ENCODE results near the gene CEP85L. TPM values are rescaled to one million over a fixed set of nuclear protein-coding genes. Genes with fewer than 3 reads are reported as not detected.

Gene CEP85L
- total RNA-seq, 1 donor from 2014 or later: 10.5 TPM

- ATAC-seq (no peak), DNase-seq (no peak)
- Histone ChIP-seq H3K27me3 (no peaks in the 10 kb centered on the region), H3K4me3 (no peak overlapping the region), H3K4me1 (no peaks in the 10 kb centered on the region), H3K27ac (no peak overlapping the region), H3K9me3 (no peaks in the 10 kb centered on the region), H3K36me3 (no peaks in the 10 kb centered on the region)
- intact Hi-C loops (cut with DNase I): no loop called here
- TF ChIP-seq CTCF (IDR thresholded peaks at IDR 0.05): no peak
These were observed 128.2 kb downstream of the CEP85L start for GRCh38 chr6:118523216-118523615.

DNA sequence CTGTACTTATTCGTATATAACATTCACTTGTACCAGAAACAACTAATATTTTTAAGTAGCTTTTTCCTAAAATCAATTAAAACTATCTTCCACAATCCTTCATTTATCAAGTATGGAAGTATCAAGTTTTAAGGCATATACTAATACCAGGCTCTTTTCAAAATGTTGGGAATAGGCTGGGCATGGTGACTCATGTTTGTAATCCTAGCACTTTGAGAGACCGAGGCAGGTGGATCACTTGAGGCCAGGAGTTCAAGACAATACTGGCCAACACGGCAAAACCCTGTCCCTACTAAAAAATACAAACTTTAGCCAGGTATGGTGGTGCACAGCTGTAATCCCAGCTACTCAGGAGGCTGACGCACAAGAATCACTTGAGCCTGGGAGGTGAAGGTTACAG, 129.0 kb downstream of the CEP85L start:
- H3K27ac ChIP-seq: no peak overlapping the region
- no peaks in the 10 kb centered on the region for H3K36me3 ChIP-seq
- H3K9me3 ChIP-seq: no peaks in the 10 kb centered on the region
- no peak for ATAC-seq
- H3K27me3 ChIP-seq: no peaks in the 10 kb centered on the region
- no peak overlapping the region for H3K4me3 ChIP-seq
- no peak for DNase-seq
- TF ChIP-seq CTCF (IDR thresholded peaks at IDR 0.05): no peak
- H3K4me1 ChIP-seq: no peaks in the 10 kb centered on the region
- intact Hi-C loops (cut with DNase I): no loop called here

DNA sequence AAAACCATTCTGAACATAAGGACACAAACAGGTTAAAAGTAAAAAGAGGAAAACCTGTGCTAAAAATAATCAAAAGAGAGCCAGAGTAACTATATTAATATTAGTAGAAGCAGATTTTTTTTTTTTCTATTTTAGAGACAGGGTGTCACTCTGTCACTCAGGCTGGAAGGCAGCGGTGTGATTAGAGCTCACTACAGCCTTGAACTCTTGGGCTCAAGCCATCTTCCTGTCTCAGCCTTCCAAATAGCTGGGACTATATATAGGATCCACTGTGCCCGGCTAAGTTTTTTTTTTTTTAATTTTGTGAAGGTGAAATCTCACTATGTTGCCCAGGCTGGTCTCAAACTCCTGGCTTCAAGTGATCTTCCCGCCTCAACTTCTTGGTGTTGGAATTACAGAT, 136.7 kb downstream of the CEP85L start:
- no peaks in the 10 kb centered on the region for H3K4me1 ChIP-seq
- no peaks in the 10 kb centered on the region for H3K36me3 ChIP-seq
- TF ChIP-seq CTCF (IDR thresholded peaks at IDR 0.05): no peak
- no peaks in the 10 kb centered on the region for H3K27me3 ChIP-seq
- H3K9me3 ChIP-seq: no peaks in the 10 kb centered on the region
- DNase-seq (no peak), ATAC-seq (no peak)
- intact Hi-C loops (cut with DNase I): no loop called here
- H3K27ac ChIP-seq: no peak overlapping the region
- no peak overlapping the region for H3K4me3 ChIP-seq

DNA sequence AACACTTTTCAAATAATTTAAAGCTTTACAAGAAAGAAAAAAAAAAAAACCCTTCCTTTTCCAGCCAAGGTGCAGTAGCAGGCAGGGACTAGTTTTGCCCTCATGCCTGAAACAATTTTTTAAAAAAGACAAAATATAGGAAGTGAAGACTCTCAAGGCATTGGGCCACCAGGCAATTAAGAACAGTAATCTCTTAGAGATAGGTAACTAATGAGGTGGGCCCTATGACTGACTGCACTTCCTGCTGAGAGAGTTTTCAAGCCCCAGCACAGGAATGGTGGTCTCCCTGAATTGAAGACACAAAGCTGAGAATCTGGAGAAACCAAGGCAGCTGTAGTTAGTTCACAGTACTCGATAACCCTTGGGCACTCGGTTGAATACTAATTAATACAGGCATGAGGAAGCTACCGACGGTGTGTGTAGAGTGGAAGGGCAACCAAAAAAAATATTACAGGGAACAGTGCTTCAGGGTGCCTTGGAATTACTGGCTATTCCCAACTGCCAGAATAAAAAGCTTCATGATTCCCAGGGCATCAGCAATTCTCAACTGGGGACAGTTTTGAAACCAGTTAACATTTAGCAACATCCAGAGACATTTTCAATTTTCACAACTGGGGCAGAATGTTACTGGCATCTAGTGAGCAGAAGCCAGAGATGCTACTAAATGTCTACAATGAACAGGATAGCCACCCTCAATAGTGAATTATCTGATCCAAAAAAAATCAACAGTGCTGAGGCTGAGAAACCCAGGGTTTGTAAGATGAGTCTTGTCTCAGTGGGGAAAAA, 139.3 kb downstream of the CEP85L start:
- ATAC-seq (no peak), DNase-seq (no peak)
- Histone ChIP-seq H3K4me3 (no peak overlapping the region), H3K9me3 (no peaks in the 10 kb centered on the region), H3K27me3 (no peaks in the 10 kb centered on the region), H3K27ac (no peak overlapping the region), H3K36me3 (no peaks in the 10 kb centered on the region), H3K4me1 (no peaks in the 10 kb centered on the region)
- intact Hi-C loops (cut with DNase I): no loop called here
- no peak for TF ChIP-seq CTCF (IDR thresholded peaks at IDR 0.05)

DNA sequence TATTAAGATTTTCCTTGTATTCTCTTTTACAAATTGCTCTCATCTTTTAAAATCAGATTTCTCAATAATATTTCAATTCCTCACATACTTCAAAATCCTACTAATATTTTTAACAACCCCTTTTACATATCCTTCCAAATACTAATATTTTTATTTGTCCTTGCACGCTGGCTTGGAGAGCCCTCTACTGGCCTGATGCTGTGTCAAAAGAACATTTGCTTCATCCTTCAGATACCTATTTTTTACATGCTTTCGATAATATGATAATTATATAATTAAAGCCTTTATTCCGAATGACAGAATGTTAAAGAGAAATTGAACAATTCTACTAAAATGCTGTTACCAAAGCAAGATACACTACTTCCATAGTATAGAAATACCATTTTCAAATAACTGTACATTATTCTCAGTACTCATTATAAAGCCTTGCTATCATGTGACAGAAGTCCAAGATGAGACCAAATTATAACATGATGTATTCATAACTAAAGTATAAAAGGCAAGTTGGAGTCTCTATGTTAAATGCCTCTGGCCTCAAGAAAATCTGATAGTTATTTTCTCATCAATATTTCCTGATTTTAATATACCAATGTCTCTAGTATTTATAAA, 142.3 kb downstream of the CEP85L start:
- Histone ChIP-seq H3K4me3 (no peak overlapping the region), H3K27me3 (no peaks in the 10 kb centered on the region), H3K9me3 (no peaks in the 10 kb centered on the region), H3K4me1 (no peaks in the 10 kb centered on the region), H3K36me3 (no peaks in the 10 kb centered on the region), H3K27ac (no peak overlapping the region)
- peak; percentile 63 for TF ChIP-seq CTCF (IDR thresholded peaks at IDR 0.05)
- intact Hi-C loops (cut with DNase I): no loop called here
- ATAC-seq (no peak), DNase-seq (no peak)

Data from upper lobe of right lung (tissue), 1 donor.